H9 (cell line): Measurements from ENCODE around the gene KRTAP27-1. TPM values are rescaled to one million over a fixed set of nuclear protein-coding genes. Genes with fewer than 3 reads are reported as not detected.

Experiments
- DNase-seq: peaks from one replicate; pipeline ENCODE4 v3.0.0-alpha.2; 2017
- H2AFZ ChIP-seq: one replicate; pipeline ENCODE4 v1.6.1; 2013; ENCODE audit warnings: mild to moderate bottlenecking, low read length, control low read depth, moderate library complexity
- H2AK5ac ChIP-seq: 2 replicates; pipeline ENCODE4 v1.6.1; 2013; ENCODE audit warnings: low read length, control low read depth, mixed read lengths; ENCODE audit not compliant: insufficient read length
- H2BK120ac ChIP-seq: one replicate; pipeline ENCODE4 v1.6.1; 2013; ENCODE audit warnings: low read depth, mild to moderate bottlenecking, low read length, control low read depth, inconsistent platforms; ENCODE audit not compliant: poor library complexity, severe bottlenecking
- H2BK12ac ChIP-seq: 2 replicates; pipeline ENCODE4 v1.6.1; 2013; ENCODE audit warnings: low read length, control low read depth, mixed read lengths, low read depth; ENCODE audit not compliant: insufficient read length
- H2BK15ac ChIP-seq: 2 replicates; pipeline ENCODE4 v1.6.1; 2013; ENCODE audit warnings: low read depth, low read length, control low read depth
- H2BK20ac ChIP-seq: one replicate; pipeline ENCODE4 v1.6.1; 2013; ENCODE audit warnings: low read depth, mild to moderate bottlenecking, low read length, control low read depth, inconsistent platforms; ENCODE audit not compliant: poor library complexity, severe bottlenecking
- H2BK5ac ChIP-seq: 2 replicates; pipeline ENCODE4 v1.6.1; 2013; ENCODE audit warnings: low read length, control low read depth, mixed read lengths; ENCODE audit not compliant: insufficient read length
- H3K14ac ChIP-seq: 2 replicates; pipeline ENCODE4 v1.6.1; 2013; ENCODE audit warnings: low read length, control low read depth; ENCODE audit not compliant: insufficient read depth
- H3K18ac ChIP-seq: 2 replicates; pipeline ENCODE4 v1.6.1; 2013; ENCODE audit warnings: low read depth, mild to moderate bottlenecking, mixed read lengths, low read length, control low read depth; ENCODE audit not compliant: insufficient read length
- H3K23ac ChIP-seq: 2 replicates; pipeline ENCODE4 v1.6.1; 2013; ENCODE audit warnings: low read length, control low read depth, mixed read lengths, low read depth; ENCODE audit not compliant: insufficient read length
- H3K23me2 ChIP-seq: 2 replicates; pipeline ENCODE4 v1.6.1; 2013; ENCODE audit warnings: low read depth, mild to moderate bottlenecking, mixed read lengths, low read length, control low read depth; ENCODE audit not compliant: insufficient read length, poor library complexity, severe bottlenecking
- H3K27ac ChIP-seq: 2 replicates; pipeline ENCODE4 v1.5.1; 2013; ENCODE audit warnings: low read length, control low read depth, mixed read lengths, low read depth; ENCODE audit not compliant: insufficient read length
- H3K27me3 ChIP-seq: 2 replicates; pipeline ENCODE4 v1.6.1; 2013; ENCODE audit warnings: low read length, control low read depth, inconsistent platforms; ENCODE audit not compliant: insufficient read depth
- H3K4ac ChIP-seq: 2 replicates; pipeline ENCODE4 v1.6.1; 2013; ENCODE audit warnings: low read depth, mild to moderate bottlenecking, control low read depth, inconsistent platforms, low read length, moderate library complexity
- H3K4me1 ChIP-seq: 2 replicates; pipeline ENCODE4 v1.6.1; 2013; ENCODE audit warnings: low read length, control low read depth, inconsistent platforms; ENCODE audit not compliant: insufficient read depth
- H3K4me2 ChIP-seq: 2 replicates; pipeline ENCODE4 v1.6.1; 2013; ENCODE audit warnings: low read length, control low read depth, mixed read lengths; ENCODE audit not compliant: insufficient read length, insufficient read depth
- H3K56ac ChIP-seq: 2 replicates; pipeline ENCODE4 v1.6.1; 2013; ENCODE audit warnings: low read depth, mild to moderate bottlenecking, mixed read lengths, low read length, control low read depth; ENCODE audit not compliant: insufficient read length
- H3K79me1 ChIP-seq: 2 replicates; pipeline ENCODE4 v1.6.1; 2013; ENCODE audit warnings: low read depth, mild to moderate bottlenecking, moderate library complexity, low read length, control low read depth, inconsistent platforms; ENCODE audit not compliant: insufficient read depth, poor library complexity, severe bottlenecking
- H3K79me2 ChIP-seq: 2 replicates; pipeline ENCODE4 v1.6.1; 2013; ENCODE audit warnings: low read length, control low read depth, inconsistent platforms; ENCODE audit not compliant: insufficient read depth
- H3K9ac ChIP-seq: 2 replicates; pipeline ENCODE4 v1.6.1; 2013; ENCODE audit warnings: low read length, control low read depth, mixed read lengths; ENCODE audit not compliant: insufficient read length; ENCODE audit errors: extremely low read depth
- H3K9me3 ChIP-seq: one replicate; pipeline ENCODE4 v1.6.1; 2013; ENCODE audit warnings: low read depth, low read length, inconsistent platforms; ENCODE audit not compliant: control insufficient read depth
- H3T11ph ChIP-seq: one replicate; pipeline ENCODE4 v1.6.1; 2013; ENCODE audit warnings: mild to moderate bottlenecking, low read length, control low read depth, inconsistent platforms
- H4K20me1 ChIP-seq: one replicate; pipeline ENCODE4 v1.6.1; 2013; ENCODE audit not compliant: control insufficient read depth, insufficient read length, insufficient read depth
- H4K5ac ChIP-seq: 2 replicates; pipeline ENCODE4 v1.6.1; 2013; ENCODE audit warnings: low read depth, mild to moderate bottlenecking, mixed read lengths, low read length, control low read depth; ENCODE audit not compliant: insufficient read length
- H4K8ac ChIP-seq: replicated peaks from 2 replicates; pipeline ENCODE4 v1.6.1; 2013; ENCODE audit warnings: low read length, control low read depth, mixed read lengths, low read depth; ENCODE audit not compliant: insufficient read length
- H4K91ac ChIP-seq: 2 replicates; pipeline ENCODE4 v1.6.1; 2013; ENCODE audit warnings: low read depth, mild to moderate bottlenecking, moderate library complexity, mixed read lengths, low read length, control low read depth; ENCODE audit not compliant: insufficient read length
- H3K27ac Mint-ChIP-seq, 3 experiments: 2 replicates in 2 of 3; 3 replicates in 1 of 3; pipeline ENCODE4 v1.8.0; 2020 to 2021; ENCODE audit warnings: mixed read lengths in 3 of 3, mild to moderate bottlenecking in 1 of 3, moderate library complexity in 1 of 3
- H3K27me3 Mint-ChIP-seq: 2 replicates; pipeline ENCODE4 v1.8.0; 2021; ENCODE audit warnings: low read depth, mild to moderate bottlenecking, moderate library complexity, mixed read lengths
- H3K36me3 Mint-ChIP-seq, 3 experiments: 2 replicates in 2 of 3; 3 replicates in 1 of 3; pipeline ENCODE4 v1.8.0; 2020 to 2021; ENCODE audit warnings: low read depth in 3 of 3, mixed read lengths in 3 of 3; ENCODE audit not compliant: insufficient read depth in 1 of 3
- H3K4me1 Mint-ChIP-seq, 2 experiments: 2 replicates each; pipeline ENCODE4 v1.8.0; 2020; ENCODE audit warnings: mixed read lengths in 2 of 2
- H3K4me3 Mint-ChIP-seq, 2 experiments: 2 replicates in 1 of 2; 3 replicates in 1 of 2; pipeline ENCODE4 v1.8.0; 2020 to 2021; ENCODE audit warnings: mild to moderate bottlenecking in 2 of 2, mixed read lengths in 2 of 2, moderate library complexity in 1 of 2
- H3K9me3 Mint-ChIP-seq, 2 experiments: 2 replicates in 1 of 2; 3 replicates in 1 of 2; pipeline ENCODE4 v1.8.0; 2020; ENCODE audit warnings: mild to moderate bottlenecking in 2 of 2, mixed read lengths in 2 of 2, moderate library complexity in 1 of 2
- CTCF ChIP-seq: fragments of 200-600 bp; sonication (generic); conservative IDR thresholded peaks from 3 replicates; pipeline ENCODE4 v1.8.0; 2021; ENCODE audit warnings: antibody characterized with exemption, mild to moderate bottlenecking
- WGBS: extraction: QIAGEN DNeasy Blood & Tissue Kit; methylation state at CpG from one replicate; pipeline ENCODE4 v1.1.7; 2013; ENCODE audit warnings: missing lambda C conversion rate, low lambda C conversion rate, mixed read lengths; ENCODE audit not compliant: insufficient read length; ENCODE audit errors: extremely low coverage; 5-methylcytosine and 5-hydroxymethylcytosine counted together
- long read RNA-seq: library from polyadenylated mRNA; unstranded; transcript quantifications from one replicate; pipeline ENCODE4 v2.0.0, GENCODE V29; 2020
- total RNA-seq: library from RNA; stranded (reverse); gene quantifications from 2 replicates; pipeline ENCODE4 v1.2.1, GENCODE V29; 2021

Gene KRTAP27-1
- not detected in 2 replicates for total RNA-seq
- long read RNA-seq = 0 reads

- Histone ChIP-seq H3K27ac (no peak within 1 kb of the TSS), H3K9ac (no peak within 1 kb of the TSS), H3T11ph (no peak within 1 kb of the TSS), H3K4ac (no peak within 1 kb of the TSS), H4K91ac (no peak within 1 kb of the TSS), H4K5ac (no peak within 1 kb of the TSS), H3K56ac (no peak within 1 kb of the TSS), H2BK5ac (no peak within 1 kb of the TSS), H3K4me1 (no peaks in the 10 kb centered on the region), H3K27me3 (no peaks in the 10 kb centered on the region; the same call in 1 of the 2 replicates), H4K8ac (no peak within 1 kb of the TSS), H3K4me2 (no peak within 1 kb of the TSS), H2BK120ac (no peak within 1 kb of the TSS), H2BK12ac (no peak within 1 kb of the TSS), H3K79me1 (no peaks in the 10 kb centered on the region), H2BK20ac (no peak within 1 kb of the TSS), H3K23ac (no peak within 1 kb of the TSS), H3K18ac (no peak within 1 kb of the TSS), H3K23me2 (no peaks in the 10 kb centered on the region), H4K20me1 (no peaks in the 10 kb centered on the region), H3K14ac (no peak within 1 kb of the TSS), H2AK5ac (no peak within 1 kb of the TSS), H2BK15ac (0 out of 2 replicates have a peak within 1 kb of the TSS, but pooled peaks have one; percentile 37), H2AFZ (no peak within 1 kb of the TSS), H3K79me2 (no peaks in the 10 kb centered on the region; the same call in 1 of the 2 replicates), H3K9me3 (no peaks in the 10 kb centered on the region)
- no peak for TF ChIP-seq CTCF
- Mint-ChIP-seq H3K27ac (no peak within 1 kb of the TSS), H3K4me3 (no peak within 1 kb of the TSS), H3K4me1 (no peaks in the 10 kb centered on the region), H3K27me3 (no peaks in the 10 kb centered on the region), H3K36me3 (no peaks in the 10 kb centered on the region), H3K9me3 (no peaks in the 10 kb centered on the region)
- no peak for DNase-seq
- no CpG with 5 or more reads among the region's 6 CpGs for WGBS
Observed at GRCh38 chr21:30337276-30337744, at the start of gene KRTAP27-1. TSS of gene KRTAP27-1 (minus strand) at chr21:30337694. CDS start at chr21:30337668, 26 bp downstream.
